Measurements from ENCODE around the gene HAUS5.
A peak's percentile ranks its signal among the peaks of the same experiment; 100 is the strongest.
"Not testable (repeated sequence)": the region's sequence is repeated elsewhere in the genome, so short reads cannot be mapped to it uniquely, and the experiment has no call there.

The HAUS5 gene, protein sequence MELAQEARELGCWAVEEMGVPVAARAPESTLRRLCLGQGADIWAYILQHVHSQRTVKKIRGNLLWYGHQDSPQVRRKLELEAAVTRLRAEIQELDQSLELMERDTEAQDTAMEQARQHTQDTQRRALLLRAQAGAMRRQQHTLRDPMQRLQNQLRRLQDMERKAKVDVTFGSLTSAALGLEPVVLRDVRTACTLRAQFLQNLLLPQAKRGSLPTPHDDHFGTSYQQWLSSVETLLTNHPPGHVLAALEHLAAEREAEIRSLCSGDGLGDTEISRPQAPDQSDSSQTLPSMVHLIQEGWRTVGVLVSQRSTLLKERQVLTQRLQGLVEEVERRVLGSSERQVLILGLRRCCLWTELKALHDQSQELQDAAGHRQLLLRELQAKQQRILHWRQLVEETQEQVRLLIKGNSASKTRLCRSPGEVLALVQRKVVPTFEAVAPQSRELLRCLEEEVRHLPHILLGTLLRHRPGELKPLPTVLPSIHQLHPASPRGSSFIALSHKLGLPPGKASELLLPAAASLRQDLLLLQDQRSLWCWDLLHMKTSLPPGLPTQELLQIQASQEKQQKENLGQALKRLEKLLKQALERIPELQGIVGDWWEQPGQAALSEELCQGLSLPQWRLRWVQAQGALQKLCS

DNA sequence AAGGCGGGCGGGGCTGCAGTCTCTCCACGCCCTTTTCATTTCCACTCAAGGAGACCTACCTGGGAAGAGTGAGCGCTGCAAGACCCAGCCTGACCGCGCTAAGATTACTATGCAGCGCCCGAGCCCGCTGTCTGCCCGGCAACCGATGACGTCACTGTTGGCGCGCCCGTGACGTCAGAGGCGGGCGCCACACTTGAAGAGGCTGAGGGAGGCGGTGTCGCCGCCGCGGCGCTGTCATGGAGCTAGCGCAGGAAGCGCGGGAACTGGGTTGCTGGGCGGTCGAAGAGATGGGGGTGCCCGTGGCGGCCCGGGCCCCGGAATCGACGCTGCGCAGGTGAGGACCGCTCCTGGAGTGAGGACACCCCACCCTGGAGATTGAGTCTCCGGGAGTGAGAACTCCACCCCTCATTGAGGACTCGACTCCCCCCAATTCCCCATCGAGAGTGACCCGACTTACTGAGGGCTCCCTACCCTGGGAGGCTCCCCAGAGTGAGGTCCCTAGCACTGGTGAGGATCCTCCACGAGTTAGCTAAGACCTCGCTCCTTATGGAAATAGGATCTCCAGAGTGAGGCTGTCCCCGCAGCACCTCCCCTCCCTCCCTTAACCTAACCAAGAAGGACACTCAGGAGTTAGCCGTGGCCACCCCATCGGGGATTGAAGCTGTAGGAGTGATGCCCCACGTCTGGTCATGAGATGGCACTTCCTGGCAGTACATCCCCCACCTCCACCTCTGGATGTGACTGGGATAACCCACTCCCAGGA lies at the start of gene HAUS5:
Gene HAUS5, plus strand, starts transcription at position 177 of the 763 bp plus-strand sequence. Its CDS starts 60 bp downstream, at position 237.
- peak; percentile 86 for DNase-seq

GRCh38 chr19:35562776-35563175 lies 49.8 kb upstream of the HAUS5 start:
- DNase-seq, result no peak

DNA sequence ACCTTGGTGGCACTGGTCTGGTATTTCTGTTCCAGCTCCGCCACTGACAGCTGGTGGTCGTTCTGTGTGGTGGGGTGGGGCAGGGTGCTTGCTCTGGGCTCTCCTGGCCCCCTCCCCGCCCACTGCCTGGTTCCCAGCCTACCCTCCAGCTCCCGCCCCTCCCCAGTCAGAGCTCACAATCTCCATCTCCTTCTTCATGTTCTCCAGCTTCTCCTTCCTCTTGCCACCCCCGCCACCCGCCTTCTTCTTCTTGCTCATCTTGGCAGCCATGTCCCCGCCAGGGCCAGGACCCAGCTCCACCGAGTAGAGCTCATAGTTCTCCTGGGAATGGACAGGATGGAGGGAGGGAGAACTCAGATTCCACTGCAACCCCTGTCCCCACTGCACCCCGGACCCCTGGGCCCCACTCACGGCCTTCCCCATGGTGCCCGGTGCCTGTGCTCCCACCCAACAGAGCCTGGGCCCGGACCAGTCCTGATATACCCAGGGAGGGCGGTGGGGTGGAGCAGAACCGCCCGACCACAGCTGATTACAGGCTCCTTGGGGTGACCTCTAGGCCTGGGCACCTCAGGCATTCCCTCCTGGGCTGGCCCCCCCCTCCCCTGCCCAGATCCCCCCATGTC lies 49.2 kb upstream of the HAUS5 start, which contains the start of gene ATP4A:
Gene ATP4A, minus strand, starts transcription at position 452 of the 623 bp plus-strand sequence. Its CDS starts 29 bp downstream, at position 423.
- DNase-seq, result no peak

GRCh38 chr19:35565016-35565856 lies 47.3 kb upstream of the HAUS5 start:
- DNase-seq, result no peak

GRCh38 chr19:35566738-35567137 lies 45.8 kb upstream of the HAUS5 start:
- no peak for DNase-seq

DNA sequence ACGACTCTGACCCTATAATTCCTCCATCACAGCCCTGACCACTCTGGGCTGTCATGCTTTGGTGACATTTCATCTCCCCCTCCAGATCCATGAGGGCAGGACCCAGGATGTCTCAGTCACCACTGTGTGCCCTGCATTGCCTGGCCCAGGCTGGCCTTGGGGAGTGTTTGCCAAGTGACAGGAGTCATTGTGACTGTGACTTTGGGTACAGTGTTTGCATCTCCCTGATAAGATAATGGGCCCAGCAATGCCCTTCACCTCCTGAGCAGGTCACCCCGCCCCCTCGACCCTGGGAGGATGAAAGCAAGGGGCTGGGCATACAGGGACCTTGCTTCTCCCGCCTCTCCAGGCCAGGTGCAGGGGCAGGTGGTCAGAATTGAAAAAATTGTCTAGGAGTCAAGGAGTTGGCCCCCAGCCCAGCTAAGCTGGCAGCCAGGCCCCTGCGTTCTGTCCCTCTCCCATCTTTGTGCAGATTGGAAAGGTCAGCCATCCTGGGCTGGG lies 43.2 kb upstream of the HAUS5 start:
- no peak for DNase-seq

GRCh38 chr19:35571406-35571965 lies 41.0 kb upstream of the HAUS5 start:
- DNase-seq, result no peak

- DNase-seq, result no peak
Observed at GRCh38 chr19:35577918-35578317, 34.6 kb upstream of the HAUS5 start.

DNA sequence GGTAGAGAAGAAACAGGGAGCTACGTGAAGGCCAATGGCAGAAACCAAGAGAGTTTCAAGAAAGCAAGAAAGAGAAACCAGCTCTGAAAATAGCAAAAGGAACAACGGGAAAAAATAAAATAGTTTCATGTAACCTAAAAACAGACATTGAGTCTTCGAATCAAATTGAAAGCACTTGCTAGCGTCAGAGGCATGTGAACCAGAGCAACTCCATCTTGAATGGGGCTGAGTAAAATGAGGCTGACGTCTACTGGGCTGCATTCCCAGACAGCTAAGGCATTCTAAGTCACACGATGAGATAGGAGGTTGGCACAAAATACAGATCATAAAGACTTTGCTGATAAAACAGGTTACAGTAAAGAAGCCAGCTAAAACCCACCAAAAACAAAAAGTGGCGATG lies 33.8 kb upstream of the HAUS5 start:
- no peak for DNase-seq

DNA sequence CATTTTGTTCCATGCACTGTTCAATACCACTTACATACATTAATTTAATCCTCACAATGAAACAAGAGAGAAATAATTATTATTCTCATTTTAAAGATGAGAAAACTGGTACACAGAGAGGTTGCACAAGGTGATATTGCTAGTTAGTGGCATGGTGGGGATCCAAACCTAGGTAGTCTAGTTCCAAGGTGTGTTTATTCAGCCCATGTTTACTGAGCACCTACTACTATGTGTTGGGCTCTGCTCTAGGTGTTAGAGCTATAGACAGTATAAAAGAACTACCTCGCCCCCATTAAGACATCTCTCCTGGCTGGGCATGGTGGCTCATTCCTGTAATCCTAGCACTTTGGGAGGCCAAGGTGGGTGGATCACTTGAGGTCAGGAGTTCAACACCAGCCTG lies 29.8 kb upstream of the HAUS5 start:
- no peak for DNase-seq

- DNase-seq, result no peak
Observed at GRCh38 chr19:35585848-35586247, 26.7 kb upstream of the HAUS5 start, which contains the start of gene PMIS2. Gene PMIS2 (plus strand): TSS chr19:35586173. CDS start chr19:35586260, 87 bp downstream.

- no peak for DNase-seq
Observed at GRCh38 chr19:35587321-35587720, 25.2 kb upstream of the HAUS5 start.

DNA sequence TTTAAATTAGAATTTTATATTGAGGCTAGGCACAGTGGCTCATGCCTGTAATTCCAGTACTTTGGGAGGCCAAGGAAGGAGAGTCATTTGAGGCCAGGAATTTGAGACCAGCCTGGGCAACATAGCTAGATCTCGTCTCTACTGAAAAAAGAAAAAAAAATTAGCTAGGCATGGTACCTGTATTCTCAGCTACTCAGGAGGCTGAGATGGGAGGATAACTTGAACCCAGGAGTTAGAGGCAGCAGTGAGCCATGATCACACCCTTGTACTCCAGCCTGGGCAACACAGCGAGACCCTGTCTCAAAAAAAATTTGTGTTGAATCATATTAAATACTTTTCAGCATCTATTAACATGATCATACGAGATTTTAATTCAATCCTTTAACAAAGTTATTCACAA lies 21.7 kb upstream of the HAUS5 start:
- no peak for DNase-seq

GRCh38 chr19:35592226-35592625 lies 20.3 kb upstream of the HAUS5 start:
- DNase-seq, result no peak

DNA sequence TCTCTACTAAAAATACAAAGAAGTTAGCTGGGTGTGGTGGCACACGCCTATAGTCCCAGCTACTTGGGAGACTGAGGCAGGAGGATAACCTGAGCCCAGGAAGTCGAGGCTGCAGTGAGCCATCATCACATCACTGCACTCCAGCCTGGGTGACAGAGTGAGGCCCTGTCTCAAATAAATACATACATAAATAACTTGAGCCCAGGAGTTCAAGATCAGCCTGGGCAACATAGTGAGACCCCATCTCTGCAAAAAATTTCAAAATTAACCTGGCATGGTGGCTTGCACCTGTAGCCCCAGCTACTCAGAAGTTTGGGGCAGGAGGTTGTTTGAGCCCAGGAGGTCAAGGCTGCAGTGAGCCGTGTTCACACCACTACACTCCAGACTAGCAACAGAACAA lies 17.5 kb upstream of the HAUS5 start:
- DNase-seq, result not testable (repeated sequence)

DNA sequence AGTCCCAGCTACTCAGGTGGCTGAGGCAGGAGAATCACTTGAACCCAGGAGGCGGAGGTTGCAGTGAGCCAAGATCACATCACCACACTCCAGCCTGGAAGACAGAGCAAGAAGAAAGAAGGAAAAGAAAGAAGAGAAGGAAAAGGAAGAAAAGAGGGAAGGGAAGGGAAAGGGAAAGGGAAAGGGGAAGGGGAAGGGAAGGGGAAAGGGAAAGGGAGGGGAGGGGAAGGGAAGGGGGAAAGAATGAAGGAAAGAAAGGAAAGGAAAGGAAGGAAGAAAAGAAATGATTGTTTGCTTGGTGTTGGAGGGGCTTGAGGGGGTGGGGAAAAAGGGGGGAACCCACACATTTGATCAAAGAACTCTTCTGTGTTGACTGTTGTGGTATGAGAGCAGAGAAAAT lies 16.6 kb upstream of the HAUS5 start:
- no peak for DNase-seq

GRCh38 chr19:35596366-35596999 lies 16.1 kb upstream of the HAUS5 start:
- DNase-seq, result no peak

GRCh38 chr19:35601971-35602370 lies 10.6 kb upstream of the HAUS5 start:
- no peak for DNase-seq

- DNase-seq, result not testable (repeated sequence)
Observed at GRCh38 chr19:35604436-35604835, 8.1 kb upstream of the HAUS5 start.

DNA sequence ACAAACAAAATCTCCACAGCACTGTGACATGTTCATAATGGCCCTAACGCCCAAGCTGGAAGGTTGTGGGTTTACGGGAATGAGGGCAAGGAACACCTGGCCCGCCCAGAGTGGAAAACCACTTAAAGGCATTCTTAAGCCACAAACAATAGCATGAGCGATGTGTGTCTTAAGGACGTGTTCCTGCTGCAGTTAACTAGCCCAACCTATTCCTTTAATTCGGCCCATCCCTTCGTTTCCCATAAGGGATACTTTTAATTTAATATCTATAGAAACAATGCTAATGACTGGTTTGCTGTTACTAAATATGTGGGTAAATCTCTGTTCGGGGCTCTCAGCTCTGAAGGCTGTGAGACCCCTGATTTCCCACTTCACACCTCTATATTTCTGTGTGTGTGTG lies 5.4 kb upstream of the HAUS5 start:
- DNase-seq, result not testable (repeated sequence)

GRCh38 chr19:35607661-35608060 lies 4.9 kb upstream of the HAUS5 start:
- no peak for DNase-seq

Measured in NCI-H2107 (cell line).